Neural progenitor cell (in vitro differentiated cells): Measurements from ENCODE around the gene TICRR. TPM values are rescaled to one million over a fixed set of nuclear protein-coding genes. Genes with fewer than 3 reads are reported as not detected.

Experiments used
- DNase-seq: peaks from one replicate; pipeline ENCODE4 v3.0.0-alpha.2; 2016; ENCODE audit warnings: low spot score
- H2AFZ ChIP-seq: fragments of 200-600 bp; sonication (generic); replicated peaks from 2 replicates; pipeline ENCODE4 v1.6.1; 2016; ENCODE audit warnings: antibody characterized with exemption
- H3F3A ChIP-seq: fragments of 200-600 bp; sonication (generic); 2 replicates; pipeline ENCODE4 v1.6.1; 2016; ENCODE audit warnings: antibody characterized with exemption, low read depth
- H3K27ac ChIP-seq: fragments of 200-600 bp; sonication (generic); 2 replicates; pipeline ENCODE4 v1.5.1; 2016; ENCODE audit warnings: mild to moderate bottlenecking
- H3K27me3 ChIP-seq: fragments of 200-600 bp; sonication (generic); 2 replicates; pipeline ENCODE4 v1.6.1; 2016; ENCODE audit warnings: mild to moderate bottlenecking, moderate library complexity
- H3K36me3 ChIP-seq: fragments of 200-600 bp; sonication (generic); 2 replicates; pipeline ENCODE4 v1.5.1; 2016
- H3K4me1 ChIP-seq: fragments of 200-600 bp; sonication (generic); 2 replicates; pipeline ENCODE4 v1.6.1; 2016; ENCODE audit warnings: mixed run types
- H3K4me2 ChIP-seq: fragments of 200-600 bp; sonication (generic); 2 replicates; pipeline ENCODE4 v1.6.1; 2016
- H3K4me3 ChIP-seq: fragments of 200-600 bp; sonication (generic); 2 replicates; pipeline ENCODE4 v1.5.1; 2016
- H3K79me2 ChIP-seq: fragments of 200-600 bp; sonication (generic); 2 replicates; pipeline ENCODE4 v1.6.1; 2016; ENCODE audit warnings: low read depth
- H3K9ac ChIP-seq: fragments of 200-600 bp; sonication (generic); 2 replicates; pipeline ENCODE4 v1.6.1; 2016
- H3K9me3 ChIP-seq: fragments of 200-600 bp; sonication (generic); 2 replicates; pipeline ENCODE4 v1.5.1; 2016; ENCODE audit warnings: low read depth
- H4K20me1 ChIP-seq: fragments of 200-600 bp; sonication (generic); 2 replicates; pipeline ENCODE4 v1.6.1; 2016; ENCODE audit warnings: low read depth
- H3K27ac Mint-ChIP-seq: 3 replicates; pipeline ENCODE4 v1.8.0; 2021; ENCODE audit warnings: mixed read lengths
- H3K27me3 Mint-ChIP-seq: 2 replicates; pipeline ENCODE4 v1.8.0; 2022; ENCODE audit warnings: low read depth, mild to moderate bottlenecking, inconsistent platforms, moderate library complexity, mixed read lengths; ENCODE audit not compliant: insufficient read depth
- H3K36me3 Mint-ChIP-seq: 3 replicates; pipeline ENCODE4 v1.8.0; 2021; ENCODE audit warnings: mixed read lengths
- H3K4me1 Mint-ChIP-seq: 3 replicates; pipeline ENCODE4 v1.8.0; 2021; ENCODE audit warnings: mixed read lengths
- H3K4me3 Mint-ChIP-seq: 3 replicates; pipeline ENCODE4 v1.8.0; 2021; ENCODE audit warnings: mild to moderate bottlenecking, moderate library complexity, mixed read lengths
- H3K9me3 Mint-ChIP-seq: 3 replicates; pipeline ENCODE4 v1.8.0; 2020; ENCODE audit warnings: mixed read lengths
- CTCF ChIP-seq: fragments of 200-600 bp; sonication (generic); IDR thresholded peaks from 2 replicates; pipeline ENCODE4 v1.5.1; 2017; ENCODE audit warnings: antibody characterized with exemption, mild to moderate bottlenecking
- EZH2 ChIP-seq: fragments of 200-600 bp; sonication (generic); IDR thresholded peaks from 2 replicates; pipeline ENCODE4 v1.6.1; 2017; ENCODE audit warnings: antibody characterized with exemption, mild to moderate bottlenecking, moderate library complexity
- EZH2phosphoT487 ChIP-seq: fragments of 200-600 bp; sonication (generic); IDR thresholded peaks from 2 replicates; pipeline ENCODE4 v1.6.1; 2017; ENCODE audit warnings: antibody characterized with exemption
- total RNA-seq: library from RNA; depleted of rRNA; stranded (reverse); fragments of >200 nt; gene quantifications from 2 replicates; pipeline ENCODE4 v1.2.3, GENCODE V29; 2015; ENCODE audit warnings: low replicate concordance

TICRR gene
- total RNA-seq, 1 donor from 2014 or later = 19.6 TPM

- Histone ChIP-seq H3K79me2 (no peaks in the 10 kb centered on the region), H2AFZ (no peak overlapping the region), H3K4me1 (no peaks in the 10 kb centered on the region), H3K9ac (no peak overlapping the region), H3K4me3 (no peak overlapping the region), H4K20me1 (no peaks in the 10 kb centered on the region), H3K27me3 (no peaks in the 10 kb centered on the region), H3K27ac (no peak overlapping the region), H3K4me2 (no peak overlapping the region), H3K9me3 (no peaks in the 10 kb centered on the region), H3F3A (no peaks in the 10 kb centered on the region), H3K36me3 (no peaks in the 10 kb centered on the region)
- DNase-seq = no peak
- Mint-ChIP-seq H3K9me3 (peaks cover 2% of the 10 kb centered on the region), H3K4me1 (no peaks in the 10 kb centered on the region), H3K27me3 (peaks cover 2% of the 10 kb centered on the region), H3K4me3 (no peak overlapping the region), H3K36me3 (peaks cover 19% of the 10 kb centered on the region), H3K27ac (no peak overlapping the region)
- no peak for TF ChIP-seq EZH2
- no peak for TF ChIP-seq EZH2phosphoT487
- no peak for TF ChIP-seq CTCF
Observed at GRCh38 chr15:89641053-89641452, 65.8 kb downstream of the TICRR start.

GRCh38 chr15:89642106-89642505 is 66.8 kb downstream of the TICRR start:
- Mint-ChIP-seq H3K4me1 (peaks cover 2% of the 10 kb centered on the region), H3K36me3 (peaks cover 23% of the 10 kb centered on the region), H3K27me3 (peaks cover 2% of the 10 kb centered on the region), H3K9me3 (peaks cover 2% of the 10 kb centered on the region), H3K27ac (no peak overlapping the region), H3K4me3 (no peak overlapping the region)
- no peaks in the 10 kb centered on the region for H3F3A ChIP-seq
- no peaks in the 10 kb centered on the region for H3K4me1 ChIP-seq
- H3K27me3 ChIP-seq = no peaks in the 10 kb centered on the region
- TF ChIP-seq CTCF = no peak
- no peak for TF ChIP-seq EZH2
- no peak for TF ChIP-seq EZH2phosphoT487
- H4K20me1 ChIP-seq = no peaks in the 10 kb centered on the region
- DNase-seq = no peak
- H3K9ac ChIP-seq = no peak overlapping the region
- H2AFZ ChIP-seq = no peak overlapping the region
- no peaks in the 10 kb centered on the region for H3K9me3 ChIP-seq
- H3K4me3 ChIP-seq = no peak overlapping the region
- H3K79me2 ChIP-seq = no peaks in the 10 kb centered on the region
- no peaks in the 10 kb centered on the region for H3K36me3 ChIP-seq
- H3K4me2 ChIP-seq = no peak overlapping the region
- H3K27ac ChIP-seq = no peak overlapping the region

- H3K36me3 Mint-ChIP-seq = peaks cover 27% of the 10 kb centered on the region
Observed at GRCh38 chr15:89645680-89646079, 70.4 kb downstream of the TICRR start.

More at GRCh38 chr15:89645680-89646079, 70.4 kb downstream of the TICRR start:
- H3K36me3 ChIP-seq = no peaks in the 10 kb centered on the region
- no peaks in the 10 kb centered on the region for H3K4me1 ChIP-seq
- H3K79me2 ChIP-seq = no peaks in the 10 kb centered on the region
- no peak overlapping the region for H2AFZ ChIP-seq
- no peak overlapping the region for H3K4me2 ChIP-seq
- no peak for DNase-seq
- peaks cover 4% of the 10 kb centered on the region for H4K20me1 ChIP-seq
- H3K9me3 Mint-ChIP-seq = no peaks in the 10 kb centered on the region
- peaks cover 4% of the 10 kb centered on the region for H3K4me1 Mint-ChIP-seq
- H3K27me3 Mint-ChIP-seq = peaks cover 2% of the 10 kb centered on the region
- no peaks in the 10 kb centered on the region for H3K9me3 ChIP-seq
- no peak for TF ChIP-seq EZH2phosphoT487
- TF ChIP-seq CTCF = no peak
- no peak for TF ChIP-seq EZH2
- no peak overlapping the region for H3K9ac ChIP-seq
- no peaks in the 10 kb centered on the region for H3K27me3 ChIP-seq
- H3K4me3 ChIP-seq = no peak overlapping the region
- no peak overlapping the region for H3K27ac ChIP-seq
- no peaks in the 10 kb centered on the region for H3F3A ChIP-seq
- no peak overlapping the region for H3K27ac Mint-ChIP-seq
- no peak overlapping the region for H3K4me3 Mint-ChIP-seq
